Stimulated activated CD8-positive, alpha-beta memory T cell treated with anti-CD3 and anti-CD28 coated beads, Interleukin-7, amount 100 ng/mL, for 1 hour (primary cell): ENCODE results near the gene GUCY1B1.
"Not testable (repeated sequence)": the region's sequence is repeated elsewhere in the genome, so short reads cannot be mapped to it uniquely, and the experiment has no call there.

ENCODE experiments used
- DNase-seq, 2 donors: peaks; one replicate each; pipeline ENCODE4 v3.0.0-alpha.2; 2020; ENCODE audit warnings: low read depth in 2 of 2

GUCY1B1 gene

DNA sequence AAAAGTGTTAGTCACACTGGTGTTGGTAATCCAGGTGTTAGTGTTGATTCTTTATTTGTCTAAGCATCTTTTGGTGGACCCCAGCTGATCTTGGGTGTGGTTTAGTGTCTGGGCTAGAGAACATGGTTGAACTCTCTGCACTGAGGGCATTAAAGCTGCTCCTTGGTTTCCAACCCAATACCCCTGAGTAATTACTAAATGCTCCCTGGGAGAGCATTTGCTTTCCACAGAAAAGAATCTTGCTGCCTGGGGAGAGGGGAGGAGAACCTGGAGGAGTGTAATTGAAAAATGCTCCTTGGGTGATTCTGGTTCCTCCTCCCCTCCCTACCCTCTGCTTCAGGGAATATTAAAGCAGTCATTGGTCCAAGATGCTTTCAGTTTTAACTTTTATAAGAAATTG lies 3.1 kb downstream of the GUCY1B1 start:
- no peak for DNase-seq

DNA sequence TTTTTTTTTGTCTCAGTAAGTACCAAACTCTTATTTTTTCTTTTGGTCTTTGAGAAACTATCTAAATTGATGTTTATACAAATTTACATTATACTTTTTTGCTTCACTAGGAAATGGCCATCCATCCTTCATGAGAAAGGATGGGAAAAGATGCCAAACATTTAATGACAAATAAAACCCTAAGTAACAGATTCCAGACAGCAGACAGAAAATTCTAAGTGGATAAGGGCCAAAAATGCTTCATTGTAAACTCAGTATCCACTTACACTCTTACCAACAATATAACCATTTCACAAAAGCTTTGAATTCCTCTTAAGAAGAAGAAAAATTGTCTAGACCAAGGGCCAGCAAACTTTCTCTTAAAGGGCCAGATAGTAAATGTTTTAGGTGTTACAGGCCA lies 3.5 kb downstream of the GUCY1B1 start:
- DNase-seq = no peak

DNA sequence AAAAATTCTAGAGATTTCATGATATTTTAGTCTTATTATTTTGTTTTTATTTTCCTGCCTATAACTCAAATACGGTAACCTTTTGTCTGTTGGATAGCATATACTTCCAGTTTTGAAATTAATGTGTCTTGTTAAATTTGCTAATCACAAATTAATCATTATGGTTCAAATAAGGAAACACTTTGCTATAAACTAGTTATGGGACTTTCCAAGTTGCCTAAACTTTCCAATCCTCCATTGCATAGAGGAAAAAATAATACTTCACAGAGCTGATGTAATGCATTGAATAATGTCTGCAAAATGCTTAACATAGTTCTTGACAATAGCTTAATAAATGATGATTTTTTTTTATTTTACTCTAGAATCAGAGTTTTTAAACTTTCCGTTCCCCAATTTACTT lies 4.7 kb downstream of the GUCY1B1 start:
- no peak for DNase-seq

DNA sequence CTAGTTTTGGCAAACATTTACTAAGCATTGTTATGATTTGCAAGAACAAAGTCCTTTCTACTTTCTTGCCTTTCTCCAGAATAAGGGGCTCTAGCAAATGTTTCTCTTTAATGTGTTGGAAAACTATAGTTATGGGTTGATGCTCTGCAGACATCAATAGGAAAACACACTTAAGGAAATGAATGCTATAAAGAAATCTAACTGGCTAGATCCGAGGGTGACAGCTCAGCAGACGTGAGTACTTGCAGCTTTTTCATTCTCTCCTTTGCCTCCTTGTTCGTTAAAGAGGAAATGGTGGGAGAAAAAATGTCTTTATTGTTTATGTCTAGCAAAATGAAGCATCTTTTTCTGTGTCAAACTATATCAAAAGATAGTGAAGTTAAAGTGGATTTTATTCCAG lies 6.3 kb downstream of the GUCY1B1 start:
- no peak for DNase-seq

DNA sequence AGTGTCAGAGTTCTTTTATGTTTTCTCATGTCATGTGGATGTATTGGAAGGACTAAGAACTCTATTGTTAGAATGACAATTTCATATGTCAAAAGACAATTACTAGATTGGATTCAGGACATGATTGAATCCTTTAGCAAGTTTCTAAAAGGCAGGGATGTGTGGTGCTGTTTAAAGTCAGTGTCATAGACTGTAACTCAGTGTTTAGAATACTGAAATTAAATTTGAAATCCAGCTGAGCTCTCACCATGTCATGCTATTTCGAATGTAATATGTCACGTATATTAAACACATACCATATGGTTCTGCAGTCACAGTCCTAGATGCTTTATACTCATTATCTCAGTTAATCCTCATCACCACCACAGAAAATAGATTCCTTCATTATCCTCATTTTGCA lies 7.8 kb downstream of the GUCY1B1 start:
- no peak for DNase-seq

DNA sequence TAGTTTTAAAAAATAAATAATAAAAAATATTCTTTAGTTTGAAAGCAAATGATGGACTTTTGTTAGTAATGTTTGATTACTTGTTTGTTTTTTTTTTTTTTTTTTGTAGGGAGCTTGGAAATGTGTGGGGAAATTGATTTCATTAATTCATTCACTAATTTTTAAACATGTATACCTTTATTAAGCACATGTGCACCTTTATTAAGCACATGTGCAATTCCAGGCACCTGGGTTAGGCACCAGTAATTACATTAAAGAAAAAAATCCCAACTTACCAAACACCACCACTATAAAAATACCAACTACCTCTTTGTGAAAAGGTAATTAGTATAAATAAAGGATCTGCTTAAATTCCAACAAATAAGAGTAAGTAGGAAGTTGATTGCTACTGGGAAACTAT lies 9.5 kb downstream of the GUCY1B1 start:
- no peak for DNase-seq

DNA sequence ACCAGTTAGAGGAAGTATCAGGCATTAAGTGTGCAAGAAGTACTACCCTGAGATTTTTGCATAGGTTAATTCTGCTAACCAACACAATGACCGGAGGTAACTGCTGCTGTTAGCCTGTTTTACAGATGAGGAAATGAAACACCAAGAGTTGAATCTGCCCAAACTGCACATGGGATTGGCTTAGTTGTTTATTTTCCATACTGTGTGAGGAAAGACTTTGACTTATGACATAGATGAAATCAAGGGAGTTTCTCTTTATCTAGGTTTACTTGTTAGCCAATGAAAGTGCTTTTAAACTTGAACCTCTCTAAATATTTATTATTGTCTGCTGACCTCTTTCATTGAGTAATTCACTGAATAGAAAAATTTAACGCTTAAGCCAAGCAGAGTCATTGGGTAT lies 10.3 kb downstream of the GUCY1B1 start:
- no peak for DNase-seq

DNA sequence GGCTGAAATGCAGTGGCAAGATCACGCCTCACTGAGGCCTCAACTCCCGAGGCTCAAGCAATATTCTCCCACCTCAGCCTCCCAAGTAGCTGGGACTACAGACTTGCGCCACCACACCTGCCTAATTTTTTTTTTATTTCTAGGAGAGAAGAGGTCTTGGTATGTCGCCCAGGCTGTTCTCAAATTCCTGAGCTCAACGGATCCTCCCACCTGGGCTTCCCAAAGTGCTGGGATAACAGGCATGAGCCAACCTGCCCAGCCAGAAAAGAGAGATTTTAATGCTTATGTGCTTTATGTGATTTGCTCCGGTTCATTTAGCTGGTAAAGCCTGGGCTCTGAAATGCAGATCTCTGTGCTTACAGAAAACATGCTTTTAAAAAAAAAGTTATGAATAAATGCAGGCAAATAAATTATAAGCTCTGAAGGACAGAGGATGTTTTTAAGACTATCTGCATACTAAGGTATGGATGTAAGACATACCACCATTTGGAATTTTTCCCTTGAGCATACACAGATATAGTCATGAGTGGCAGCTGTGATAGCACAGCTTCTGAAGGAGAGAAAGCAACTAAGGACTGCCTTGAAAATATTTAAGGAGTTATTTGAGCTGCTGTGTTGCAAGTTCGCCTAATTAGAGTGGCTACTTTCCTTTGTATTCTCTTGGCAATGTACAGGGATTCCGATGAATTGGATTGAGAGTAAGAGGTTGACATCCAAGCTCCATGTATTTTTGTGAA lies 13.8 kb downstream of the GUCY1B1 start:
- DNase-seq = no peak

DNA sequence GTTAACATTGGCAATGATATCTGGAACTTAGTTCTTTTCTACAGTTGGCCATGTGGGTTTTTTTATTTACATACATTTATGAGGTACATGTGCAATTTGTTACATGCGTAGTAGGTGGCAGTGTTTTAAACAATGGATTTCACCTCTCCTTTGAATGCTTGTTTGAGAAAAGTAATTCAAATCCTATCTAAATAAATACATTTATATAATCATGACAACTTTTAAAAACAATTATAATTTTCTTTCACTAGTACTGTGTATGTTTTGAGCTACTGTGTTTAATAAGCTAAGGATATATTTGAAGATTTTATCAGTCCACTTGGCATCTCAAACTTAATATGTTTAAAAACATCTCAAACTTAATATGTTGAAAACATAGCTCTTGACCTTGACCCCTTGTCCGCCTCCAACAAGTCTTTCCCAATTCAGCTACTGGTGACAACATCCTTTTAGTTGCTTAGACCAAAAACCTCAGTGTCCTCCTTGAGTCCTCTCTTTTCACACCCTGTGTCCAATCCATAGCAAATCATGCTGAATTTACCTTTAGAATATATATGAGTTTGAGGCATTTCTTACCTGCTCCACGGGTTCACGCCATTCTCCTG lies 14.5 kb downstream of the GUCY1B1 start:
- no peak for DNase-seq

DNA sequence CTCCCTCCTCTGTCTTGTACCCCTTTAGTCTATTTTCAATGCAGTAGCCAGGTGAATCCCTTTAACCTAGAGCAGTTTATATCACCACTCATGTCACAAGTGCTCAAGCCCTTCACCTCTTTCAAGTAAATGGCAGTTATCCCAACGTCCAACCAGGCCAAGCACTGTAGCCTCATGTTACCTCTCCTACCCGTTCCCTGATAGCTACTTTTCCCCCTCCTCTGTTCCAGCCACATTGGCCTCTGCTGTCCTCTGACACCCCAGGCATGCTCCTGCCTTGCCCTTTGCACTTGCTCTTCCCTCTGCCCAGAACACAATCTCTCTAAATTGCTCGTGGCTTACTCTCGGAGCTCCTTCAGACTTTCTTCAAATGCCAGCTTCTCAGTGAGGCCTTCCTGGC lies 15.2 kb downstream of the GUCY1B1 start:
- DNase-seq = no peak

DNA sequence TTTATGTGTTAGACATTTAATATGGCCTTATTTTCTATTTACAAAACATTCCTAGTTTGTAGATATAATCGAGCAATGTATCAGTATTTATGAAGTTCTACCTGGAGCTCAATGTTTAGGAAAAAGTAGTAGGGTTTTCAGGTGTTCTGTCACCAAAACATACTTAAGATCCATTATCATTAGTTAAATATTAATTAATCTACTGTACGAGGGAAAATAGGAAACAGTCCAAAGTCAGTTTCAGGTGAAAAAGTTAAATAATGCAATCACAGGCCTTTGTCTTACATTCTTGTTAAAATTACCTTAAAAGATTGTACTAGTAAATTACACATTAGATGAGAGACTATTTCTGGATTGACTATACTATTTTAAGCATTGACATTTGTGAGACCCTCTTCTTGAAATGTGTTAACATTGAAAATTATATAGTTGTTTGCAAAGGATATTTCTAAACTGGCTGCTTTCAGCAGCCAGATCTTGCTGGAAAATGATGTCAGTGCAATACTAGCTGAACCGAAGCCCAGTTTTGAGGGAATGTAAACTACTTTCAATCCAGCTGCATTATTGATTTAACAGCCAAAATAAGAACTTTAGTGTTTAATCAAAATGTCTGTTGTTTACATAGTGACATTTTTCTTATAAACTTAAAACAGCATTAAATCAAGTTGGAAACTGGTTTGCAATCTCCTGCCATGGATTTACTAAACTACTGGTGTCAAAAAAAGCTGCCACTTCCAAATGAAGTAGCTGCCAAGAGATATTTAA lies 19.3 kb downstream of the GUCY1B1 start:
- no peak for DNase-seq

DNA sequence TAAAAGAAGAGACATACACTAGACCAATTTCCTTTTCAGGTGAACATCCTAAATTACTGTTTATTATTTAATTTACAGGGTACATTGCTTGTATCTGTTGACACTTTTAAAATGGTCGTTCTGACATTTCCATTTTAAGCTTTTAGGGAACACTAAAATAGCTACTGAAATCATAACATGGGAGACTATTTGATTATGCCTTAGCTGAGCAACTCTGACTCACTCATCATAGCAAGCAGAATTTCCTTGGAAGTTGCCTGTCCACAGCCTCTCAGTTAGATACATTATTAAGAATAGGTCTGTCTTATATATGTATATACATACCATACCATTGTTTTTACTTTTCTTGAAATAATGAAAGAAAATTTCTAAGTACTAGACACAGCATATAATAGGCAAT lies 22.0 kb downstream of the GUCY1B1 start:
- no peak for DNase-seq

DNA sequence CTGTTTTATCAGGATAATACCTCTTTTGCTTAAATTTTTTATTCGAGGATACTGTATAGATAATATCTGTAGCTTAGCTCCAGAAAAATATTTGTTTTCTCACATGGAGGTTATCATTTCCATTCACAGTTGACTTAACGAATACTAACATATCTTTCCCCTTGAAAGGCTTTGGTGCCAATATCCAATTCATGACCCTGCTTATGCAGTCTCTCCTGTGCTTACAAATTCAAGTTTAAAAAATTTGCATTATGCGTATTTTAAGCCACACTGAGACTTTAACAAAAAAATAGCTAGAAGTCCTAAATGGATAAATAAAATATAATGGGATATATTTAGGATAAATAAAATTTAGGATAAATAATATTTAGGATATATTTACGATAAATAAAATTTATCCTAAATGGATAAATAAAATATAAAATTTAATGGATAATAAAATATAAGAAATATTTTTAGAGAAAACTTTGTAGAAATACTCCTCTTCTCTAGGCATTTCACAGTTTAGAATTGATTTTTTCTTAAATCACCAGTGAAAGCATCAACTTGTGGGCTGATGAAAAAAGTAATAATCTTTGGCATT lies 22.5 kb downstream of the GUCY1B1 start:
- no peak for DNase-seq

DNA sequence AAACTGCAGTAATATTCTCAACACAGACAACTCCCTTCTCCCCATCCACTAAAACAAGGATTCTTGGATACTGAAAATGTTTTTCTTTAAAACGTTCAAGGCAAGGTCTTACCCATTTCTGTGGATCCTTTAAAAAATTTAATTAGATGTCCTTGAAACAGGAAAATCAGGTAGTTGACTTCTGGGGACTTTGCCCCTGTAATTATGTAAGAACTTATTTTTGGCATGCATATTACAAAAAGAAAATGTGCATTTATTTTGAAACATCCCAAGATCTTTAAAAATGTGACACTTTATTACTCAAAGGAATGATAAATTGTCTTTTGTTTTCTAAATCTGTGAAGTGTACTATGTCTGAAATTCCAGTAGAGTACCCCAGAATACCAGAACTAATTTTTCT lies 25.8 kb downstream of the GUCY1B1 start:
- DNase-seq = no peak

DNA sequence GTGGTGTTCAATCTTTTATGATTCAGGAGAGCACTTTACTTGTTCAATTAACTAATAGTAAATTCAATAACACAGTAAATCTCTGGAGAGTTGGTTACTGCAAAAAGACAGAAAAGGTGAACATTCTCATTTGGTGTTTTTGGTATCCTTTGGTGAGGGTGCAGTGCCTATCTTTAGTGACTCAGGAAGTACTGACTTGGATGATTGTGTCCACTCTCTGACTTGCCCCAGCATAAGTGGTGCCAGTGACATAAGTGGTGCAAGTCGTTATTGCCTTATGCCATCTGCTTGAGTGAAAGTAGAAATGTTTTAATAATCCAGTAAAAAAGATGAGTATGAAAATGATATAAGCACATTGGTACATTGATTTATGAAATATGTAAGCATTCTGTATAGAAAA lies 27.0 kb downstream of the GUCY1B1 start:
- DNase-seq = no peak

DNA sequence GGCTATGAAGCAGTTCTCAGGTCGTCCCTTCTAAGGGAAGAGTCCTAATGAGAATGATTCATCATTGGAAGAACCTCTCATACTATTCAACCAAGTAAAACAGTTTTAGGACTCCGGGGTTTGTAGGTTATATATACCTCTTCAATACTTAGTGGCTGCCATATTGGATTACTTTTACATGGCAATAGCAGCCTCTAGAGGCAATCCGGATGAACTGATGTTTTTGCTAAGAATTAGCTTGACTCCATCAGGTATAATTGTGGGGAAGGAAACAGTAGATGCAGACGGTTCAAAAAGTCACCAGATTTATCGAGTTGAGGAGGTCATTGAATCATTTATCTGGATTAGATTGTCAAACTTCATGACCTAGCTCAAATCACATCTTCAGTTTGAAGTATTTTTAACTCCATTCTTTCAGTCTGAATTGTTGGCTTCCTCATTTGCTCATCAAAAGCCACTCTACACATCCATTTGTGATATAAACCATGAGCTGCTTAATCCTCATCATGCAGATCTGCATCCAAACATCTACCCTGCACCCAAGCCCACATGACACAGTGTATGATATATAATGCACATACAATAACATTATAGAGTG lies 28.4 kb downstream of the GUCY1B1 start:
- DNase-seq = no peak

DNA sequence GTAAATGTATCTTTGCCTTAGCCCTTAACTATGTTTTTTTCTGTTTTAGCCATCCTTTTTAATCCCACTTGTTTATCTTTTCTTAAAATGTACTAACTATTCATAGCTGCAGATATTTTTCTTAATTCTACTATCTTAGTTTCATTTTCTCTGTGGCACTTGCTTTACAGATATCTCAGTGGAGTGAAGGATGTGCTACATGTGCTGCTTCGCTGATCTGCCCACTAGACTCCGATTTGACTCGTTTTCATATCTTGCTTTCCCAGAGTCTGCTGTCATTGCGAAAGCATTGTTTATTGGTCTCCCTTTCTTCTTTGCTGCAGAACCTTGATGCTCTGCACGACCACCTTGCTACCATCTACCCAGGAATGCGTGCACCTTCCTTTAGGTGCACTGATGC lies 30.6 kb downstream of the GUCY1B1 start:
- DNase-seq = no peak

DNA sequence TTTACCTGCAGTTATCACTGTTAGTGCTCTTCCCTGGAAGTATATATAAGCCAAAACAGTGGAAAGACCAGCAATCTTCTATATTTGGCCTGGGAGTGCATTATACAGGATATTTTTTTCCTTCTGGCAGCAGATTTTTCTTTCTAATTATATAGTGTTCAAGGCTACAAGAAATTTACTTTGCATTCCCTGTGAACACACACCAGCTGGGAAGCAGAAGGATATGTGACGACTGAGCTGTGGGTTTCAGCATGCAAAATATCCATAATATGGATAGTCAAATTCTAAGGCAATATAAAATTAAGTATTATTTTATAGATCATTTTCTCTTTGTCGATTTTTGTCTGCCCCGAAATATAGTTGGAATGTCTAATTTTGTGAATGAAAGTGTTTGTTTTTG lies 31.2 kb downstream of the GUCY1B1 start:
- no peak for DNase-seq

DNA sequence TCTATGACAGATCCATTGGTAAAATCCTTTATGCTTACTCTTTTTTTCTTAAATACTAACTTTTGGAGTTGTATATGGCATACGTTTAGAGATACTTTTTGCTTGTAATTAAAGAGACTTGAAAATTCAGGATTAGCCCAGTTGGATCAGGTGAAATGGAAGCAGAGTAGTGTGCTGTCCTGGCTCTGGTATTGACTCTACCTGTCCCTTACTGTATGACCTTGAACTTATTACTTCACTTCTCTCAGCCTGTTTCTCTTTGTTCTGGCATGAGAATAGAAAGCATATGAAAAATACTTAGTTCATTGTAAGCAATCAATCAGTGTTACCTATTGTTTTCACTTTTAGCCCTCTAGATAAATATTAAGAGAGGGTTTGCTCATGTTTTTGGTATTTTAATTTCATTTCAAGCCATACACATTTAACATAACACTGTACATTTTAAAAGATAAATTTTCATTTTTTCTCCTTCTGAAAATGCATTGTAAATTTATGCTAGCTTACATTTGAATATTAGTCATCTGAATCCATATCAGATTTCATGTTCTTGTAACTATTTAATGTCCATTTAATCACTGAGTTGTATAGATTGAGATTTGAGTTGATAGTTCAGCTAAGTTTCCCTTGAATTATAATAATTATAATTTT lies 35.9 kb downstream of the GUCY1B1 start:
- DNase-seq = no peak

DNA sequence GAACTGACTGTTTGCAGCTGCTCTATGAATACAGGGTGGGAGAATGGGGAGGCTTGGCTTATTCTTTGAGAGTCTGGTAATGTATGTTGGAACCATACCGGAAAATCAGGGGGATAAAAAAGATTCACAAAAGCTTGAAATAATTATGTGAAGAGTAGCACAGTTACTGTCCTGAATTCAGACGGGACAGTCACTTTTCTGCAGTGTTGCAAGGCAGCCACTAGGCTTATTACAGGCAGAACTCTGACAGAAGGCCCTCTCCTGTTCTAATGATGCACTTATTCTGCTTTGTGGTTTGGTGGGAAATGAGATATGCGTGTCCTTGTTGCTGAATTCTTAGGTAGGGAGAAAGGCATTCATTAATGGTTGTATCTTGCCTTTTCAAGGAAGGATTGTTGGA lies 37.2 kb downstream of the GUCY1B1 start:
- no peak for DNase-seq

DNA sequence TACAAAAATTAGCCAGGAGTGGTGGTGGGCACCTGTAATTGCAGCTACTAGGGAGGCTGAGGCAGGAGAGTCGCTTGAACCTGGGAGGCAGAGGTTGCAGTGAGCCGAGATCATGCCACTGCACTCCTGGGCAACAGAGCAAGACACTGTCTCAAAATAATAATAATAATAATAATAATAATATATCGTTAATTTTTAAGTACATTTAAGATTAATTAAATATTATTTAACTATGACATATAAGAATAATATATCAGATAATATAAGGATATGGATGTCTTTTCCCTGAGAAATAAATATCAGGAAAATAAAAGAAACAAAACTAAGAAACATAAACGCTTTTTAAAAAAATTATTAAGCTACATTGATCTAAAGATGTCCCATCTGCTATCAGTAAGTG lies 38.8 kb downstream of the GUCY1B1 start:
- DNase-seq = not testable (repeated sequence)
